Fibroblast of skin of right biceps (primary cell): ENCODE results near the gene FARP1.
A peak's percentile ranks its signal among the peaks of the same experiment; 100 is the strongest.

Experiments
- DNase-seq: peaks from one replicate; pipeline ENCODE4 v3.0.0-alpha.2; 2013

FARP1 gene

DNA sequence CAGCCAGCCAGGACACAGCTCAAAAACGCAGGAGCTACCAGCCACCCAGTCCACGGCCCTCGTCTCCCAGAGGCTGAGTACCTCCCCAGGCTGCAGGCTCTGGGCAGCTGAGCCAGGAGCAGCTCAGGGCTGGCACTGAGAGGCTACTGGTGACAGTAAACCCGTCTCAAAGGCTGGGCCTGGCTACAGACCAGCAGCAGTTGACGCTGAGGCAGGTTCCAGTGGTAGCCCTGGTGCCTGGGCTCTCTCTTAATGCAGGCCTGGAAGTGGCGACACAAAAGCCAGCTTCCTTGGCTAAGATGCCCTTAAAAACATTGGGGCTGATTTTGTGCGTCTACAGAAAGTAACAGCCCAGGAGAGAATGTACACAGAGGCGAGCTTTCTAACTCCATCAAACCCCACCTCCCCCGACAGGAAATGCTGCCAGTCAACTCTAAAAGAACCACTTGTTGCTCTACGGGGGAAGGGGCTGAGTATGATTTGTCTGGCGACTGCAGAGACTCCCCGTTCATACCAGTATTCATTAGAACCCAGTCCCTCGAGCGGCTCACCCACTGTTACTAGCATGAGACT lies 307.7 kb downstream of the FARP1 start:
- peak; percentile 28 for DNase-seq

DNA sequence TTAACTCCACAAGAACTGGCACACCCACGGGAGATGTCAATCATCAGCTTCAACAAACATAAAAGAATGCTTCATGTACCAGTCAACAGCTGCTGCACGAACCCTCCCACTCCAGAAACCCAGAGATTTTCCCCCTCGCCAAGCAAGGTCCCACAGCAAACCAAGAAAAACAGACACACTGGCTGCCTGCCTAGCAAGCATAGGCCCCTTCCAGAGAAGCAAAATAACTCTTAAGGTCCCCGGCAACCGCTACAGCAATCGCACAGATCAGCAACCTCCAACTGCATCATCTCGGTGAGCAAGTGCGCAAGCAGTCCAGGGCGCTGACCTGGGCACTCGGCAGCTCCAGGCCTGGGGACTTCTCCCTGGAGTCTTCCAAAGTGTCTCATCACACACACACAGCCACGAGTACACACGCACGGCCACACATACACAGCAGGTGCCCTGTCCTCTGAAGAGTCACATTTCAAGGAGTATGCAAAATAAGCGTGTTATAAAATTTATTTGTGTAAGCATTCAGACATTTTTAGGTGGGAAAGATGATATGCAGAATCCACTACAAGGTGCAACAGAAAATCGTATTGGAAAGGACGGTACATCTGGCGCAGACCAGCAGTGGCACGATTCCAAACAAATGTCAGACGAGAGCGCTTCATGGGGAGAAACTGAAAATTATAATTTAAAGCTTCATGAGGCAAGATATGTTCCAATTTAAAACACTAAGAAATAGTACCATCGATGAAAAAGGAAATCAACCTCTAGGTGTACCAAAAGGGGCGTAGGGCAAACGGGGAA lies 309.0 kb downstream of the FARP1 start:
- peak; percentile 38 for DNase-seq

DNA sequence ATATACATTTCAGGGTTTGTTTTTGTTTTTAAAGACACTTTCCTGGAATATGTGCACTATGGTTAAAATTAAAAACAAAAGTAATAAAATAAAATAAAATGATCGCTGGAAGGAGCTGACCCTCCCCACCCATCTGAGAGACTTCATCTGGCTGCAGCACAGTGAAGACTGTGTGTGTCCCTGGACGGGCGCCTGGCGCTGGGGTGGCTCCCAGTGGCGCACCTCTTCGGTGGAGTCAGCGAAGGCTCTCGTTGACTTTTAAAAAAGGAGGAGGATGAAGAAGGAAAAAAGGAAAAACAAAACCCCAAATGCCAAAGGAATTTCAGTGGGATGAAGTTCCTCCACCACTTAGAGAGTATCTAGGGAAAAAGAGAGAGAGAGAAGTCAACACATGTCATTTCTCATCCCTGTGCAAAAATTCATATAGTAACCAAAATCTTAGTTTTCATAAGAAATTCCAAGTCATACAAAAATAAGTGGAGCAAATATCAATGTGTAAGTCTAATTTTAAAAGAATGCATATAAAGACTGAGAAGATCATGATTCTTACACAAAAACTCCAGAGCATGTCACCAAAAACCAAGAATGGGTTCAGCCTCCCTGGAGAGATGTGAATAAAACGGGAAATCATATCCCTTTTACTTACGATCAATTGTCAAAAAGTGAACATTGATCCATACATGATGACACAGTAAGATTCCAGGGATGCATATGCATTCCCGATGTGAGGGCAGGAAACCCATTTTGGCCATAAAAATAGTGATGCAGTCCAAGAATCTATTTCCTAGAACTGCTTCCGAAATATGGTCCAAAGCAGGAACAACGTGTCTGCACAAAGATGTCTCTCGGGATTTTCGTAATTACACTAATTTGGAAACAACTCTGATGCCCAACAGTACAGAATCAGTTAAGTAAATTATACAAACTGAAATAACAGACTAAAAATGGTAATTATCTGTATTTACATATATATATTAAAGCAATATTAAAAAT lies 310.3 kb downstream of the FARP1 start:
- peak; percentile 83 for DNase-seq

DNA sequence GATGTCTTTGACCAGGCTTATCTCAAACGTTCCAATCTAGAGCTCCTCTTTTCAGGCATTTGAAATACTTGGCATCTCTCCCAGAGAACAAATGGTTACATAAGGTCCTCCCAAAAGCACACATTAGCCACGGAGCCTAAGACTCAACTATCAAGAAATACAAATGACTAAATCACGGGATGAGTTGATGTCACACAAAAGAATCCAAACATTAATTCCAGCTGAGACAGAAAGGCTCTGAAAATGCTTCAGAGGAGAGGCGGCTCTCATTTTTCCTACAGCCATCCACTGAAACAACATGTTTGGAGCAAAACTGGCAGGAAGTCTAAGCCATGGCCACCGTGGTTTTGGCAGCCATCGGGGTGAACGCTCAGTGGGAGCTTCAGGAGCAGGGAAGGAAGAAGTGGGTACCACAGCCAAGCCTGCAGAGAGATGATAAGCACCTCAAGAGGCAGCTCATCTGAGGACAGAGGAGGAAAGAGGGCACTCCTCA lies 311.5 kb downstream of the FARP1 start:
- peak; percentile 96 for DNase-seq

DNA sequence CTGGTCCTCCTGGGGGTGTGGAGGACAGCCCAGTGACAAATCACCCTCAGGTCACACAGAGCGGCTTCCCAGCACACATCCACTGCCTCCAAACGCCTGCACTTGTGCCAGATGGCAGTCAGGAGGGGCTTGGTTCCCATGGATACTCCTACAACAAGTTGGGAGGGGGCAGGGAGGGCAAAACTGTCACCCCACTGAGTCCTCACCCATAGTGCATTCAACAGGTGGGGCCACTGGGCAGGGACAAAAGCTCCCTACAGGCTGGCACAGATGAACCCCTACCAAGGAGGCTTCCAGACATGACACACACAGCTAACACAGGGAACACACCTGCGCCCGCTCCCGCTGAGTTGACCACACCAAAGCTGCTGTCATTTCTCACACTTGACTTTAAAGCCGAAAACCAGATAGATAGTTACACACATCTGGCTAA lies 313.5 kb downstream of the FARP1 start:
- DNase-seq: no peak

DNA sequence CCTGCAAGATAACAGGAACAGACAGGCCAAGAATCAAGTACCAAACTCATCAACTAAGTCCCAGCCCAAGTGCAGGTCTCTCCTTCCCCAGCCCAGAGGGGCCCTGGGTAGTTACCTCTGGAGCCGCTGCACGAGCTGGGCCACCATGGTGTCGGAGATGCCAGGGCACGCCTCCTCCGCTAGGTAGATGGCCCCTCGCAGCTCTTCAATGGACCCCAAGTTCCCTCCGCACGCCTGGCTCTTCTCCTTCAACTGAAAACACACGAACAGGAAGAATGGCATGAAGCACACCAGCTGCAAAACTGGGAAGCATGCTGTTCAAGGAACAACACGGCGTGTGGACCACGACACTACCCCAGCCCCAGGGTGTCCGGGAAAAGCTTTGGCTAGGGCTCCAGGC lies 314.2 kb downstream of the FARP1 start:
- no peak for DNase-seq

DNA sequence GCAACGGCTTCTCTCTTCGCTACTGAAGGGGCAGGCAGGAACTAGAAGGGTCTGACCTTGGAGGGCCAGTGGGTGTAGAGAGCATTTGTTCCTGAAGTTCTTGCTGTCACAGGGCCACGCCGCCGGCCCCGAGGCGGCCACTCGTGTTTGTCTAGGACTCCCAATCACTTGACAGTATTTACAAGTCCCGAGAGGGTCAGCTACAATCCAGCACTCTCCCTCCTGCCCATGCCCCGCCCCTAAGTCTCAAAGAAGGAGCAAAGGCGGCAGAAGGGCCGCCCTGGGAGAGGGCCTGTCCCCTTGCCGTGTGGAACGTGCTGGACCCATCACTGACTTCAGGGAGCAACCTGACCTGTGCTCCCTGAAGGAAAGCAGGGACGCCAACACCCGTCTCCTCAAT lies 315.5 kb downstream of the FARP1 start:
- no peak for DNase-seq

DNA sequence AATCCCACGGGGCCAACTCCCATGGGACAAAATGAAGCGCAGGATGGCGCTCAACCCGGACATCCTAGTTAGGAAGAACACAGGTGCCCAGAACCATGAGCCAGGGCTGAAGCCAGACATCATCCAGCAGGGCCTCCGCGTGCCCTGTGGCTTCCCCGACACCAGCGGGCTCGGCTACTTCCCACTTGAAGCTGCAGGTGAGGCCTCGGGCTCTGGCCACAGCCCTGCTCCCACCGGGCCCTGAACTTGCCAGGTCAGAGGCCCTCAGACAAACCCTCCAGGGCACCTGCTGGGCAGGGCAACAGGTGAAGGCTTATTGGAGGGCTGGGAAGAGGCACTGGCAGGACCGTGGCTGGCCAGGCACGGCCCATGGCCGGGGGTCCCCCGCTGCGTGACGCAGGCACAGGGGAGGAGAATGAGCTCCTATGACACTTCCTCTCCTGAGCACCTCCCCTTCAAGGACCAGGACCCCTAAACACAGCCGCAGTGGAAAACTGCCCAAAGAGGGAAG lies 316.3 kb downstream of the FARP1 start:
- DNase-seq: no peak

DNA sequence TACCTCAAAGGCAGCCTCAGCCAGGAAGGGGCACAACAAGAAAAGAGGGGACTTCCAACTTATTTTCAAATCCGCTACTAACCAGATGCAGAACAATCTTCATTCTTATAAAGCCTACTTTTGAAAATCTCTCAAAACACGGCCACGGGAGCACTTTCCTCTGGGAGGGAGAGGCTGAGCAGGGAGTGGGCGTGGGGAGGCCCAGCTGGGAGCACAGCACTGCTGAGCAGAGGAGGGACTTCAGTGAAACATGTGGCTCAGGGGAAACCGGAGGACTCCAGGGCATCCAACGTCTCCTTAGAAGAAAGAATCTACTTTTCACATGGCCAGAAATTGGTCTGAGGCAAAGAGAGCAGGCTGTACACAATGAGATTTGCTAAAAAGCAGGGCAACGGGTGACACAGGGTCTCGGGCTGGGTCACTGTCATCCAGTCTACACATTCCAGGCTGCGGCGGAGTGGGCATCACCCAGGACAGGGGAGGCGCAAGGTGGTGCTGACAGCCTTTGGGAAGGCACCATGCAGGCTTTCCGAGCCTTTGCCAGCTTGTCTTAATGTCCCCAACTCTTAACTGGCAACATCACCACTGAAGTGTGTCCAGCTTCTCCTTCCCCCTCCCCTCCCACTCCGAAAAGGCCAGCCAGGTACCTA lies 317.0 kb downstream of the FARP1 start:
- DNase-seq: no peak

DNA sequence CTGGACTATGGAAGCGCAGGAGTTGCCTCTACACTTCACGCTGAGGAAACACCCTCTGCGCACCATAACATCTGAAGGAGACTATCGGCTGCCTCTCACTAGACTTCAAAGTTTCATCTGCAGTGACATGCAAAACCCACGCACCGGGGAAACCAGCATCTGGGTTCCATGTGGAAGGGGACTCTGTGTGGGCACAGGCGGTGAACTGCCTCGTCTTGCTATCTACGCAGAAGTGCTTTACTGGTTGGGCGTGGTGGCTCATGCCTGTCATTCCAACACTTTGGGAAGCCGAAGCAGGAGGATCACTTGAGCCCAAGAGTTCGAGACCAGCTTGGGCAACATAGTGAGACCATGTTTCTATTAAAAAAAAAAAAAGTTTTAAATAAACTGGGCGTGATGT lies 317.6 kb downstream of the FARP1 start:
- no peak for DNase-seq

DNA sequence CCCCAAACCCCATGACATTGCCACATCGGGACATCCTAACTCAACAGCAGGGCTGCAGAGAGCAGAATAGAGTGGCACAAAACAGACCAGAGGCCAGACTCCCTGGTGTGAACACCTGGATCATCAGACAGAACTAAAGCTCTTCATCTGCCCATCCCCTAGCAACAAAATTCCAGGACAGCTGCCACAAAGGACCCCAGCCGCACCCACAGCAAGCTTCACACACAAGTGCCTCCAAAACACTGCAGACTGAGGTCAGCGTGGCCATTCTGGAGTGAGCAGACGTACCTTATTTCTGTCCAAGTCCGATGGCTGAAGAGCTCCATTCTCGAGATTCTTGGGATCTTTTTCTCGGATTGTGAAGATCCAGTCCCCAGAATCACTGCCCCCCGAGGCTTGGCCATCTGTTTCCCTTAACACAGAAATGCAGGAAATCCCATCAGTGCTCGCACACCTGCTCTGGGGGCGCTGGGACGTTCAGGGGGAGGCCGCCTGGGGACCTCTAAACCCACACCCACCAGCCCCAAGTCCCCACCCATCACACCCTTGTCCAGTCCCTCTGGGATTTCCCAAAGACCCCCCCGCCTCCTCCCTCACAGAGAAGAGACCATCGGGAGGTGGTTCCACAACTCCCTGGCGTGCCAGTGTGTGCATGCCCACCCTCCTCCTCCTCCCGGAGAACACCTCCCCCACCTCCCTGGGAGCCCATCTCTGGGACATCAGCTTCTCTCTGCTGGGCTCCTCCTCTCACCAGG lies 318.8 kb downstream of the FARP1 start:
- no peak for DNase-seq

DNA sequence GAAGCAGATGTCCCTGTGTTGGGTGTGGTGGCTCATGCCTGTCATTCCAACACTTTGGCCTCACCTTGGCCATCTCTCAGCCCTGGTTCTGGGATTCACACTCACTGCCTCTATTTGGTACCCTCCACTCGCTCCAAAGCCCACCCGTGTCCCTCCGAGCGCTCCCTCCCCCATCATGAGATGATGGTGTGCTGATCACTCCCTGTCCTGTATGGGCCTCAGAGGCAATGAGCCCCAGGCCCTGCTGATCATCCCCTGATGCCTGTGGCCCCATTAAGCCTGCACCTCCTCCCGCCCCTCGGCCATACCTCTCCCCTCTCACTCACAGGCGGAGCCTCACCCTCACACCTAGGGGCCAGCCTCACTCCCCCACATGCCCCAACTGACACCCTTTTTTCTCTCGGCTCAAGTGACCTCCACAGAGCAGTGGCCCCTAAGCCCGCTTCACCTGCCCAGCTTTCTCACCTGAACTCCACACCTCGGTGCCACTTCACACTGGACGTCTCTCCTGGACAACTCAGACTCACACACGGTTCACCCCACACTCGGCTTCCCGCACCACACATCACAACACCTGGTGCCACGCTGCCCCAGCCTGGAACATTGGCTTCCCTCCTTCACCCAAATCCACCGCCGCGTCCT lies 319.5 kb downstream of the FARP1 start:
- DNase-seq: no peak

DNA sequence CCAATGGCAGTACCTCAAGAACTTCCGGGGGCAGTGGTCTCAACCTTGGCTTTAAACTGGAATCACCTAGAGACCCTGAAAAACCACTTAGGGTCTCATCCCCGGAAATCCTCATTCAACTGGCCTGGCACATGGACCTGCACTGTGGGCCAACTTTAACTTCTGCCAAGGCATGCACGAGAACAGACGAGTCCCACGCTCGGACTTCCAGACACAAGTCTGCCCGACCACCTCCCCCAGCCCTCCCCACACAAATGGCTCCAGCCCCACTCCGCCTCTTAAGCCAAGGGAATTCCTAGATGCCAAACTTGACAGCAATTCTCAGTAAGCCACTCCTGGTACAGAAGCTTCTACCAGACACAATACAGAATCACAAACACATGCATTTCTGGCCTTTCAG lies 320.1 kb downstream of the FARP1 start:
- no peak for DNase-seq

DNA sequence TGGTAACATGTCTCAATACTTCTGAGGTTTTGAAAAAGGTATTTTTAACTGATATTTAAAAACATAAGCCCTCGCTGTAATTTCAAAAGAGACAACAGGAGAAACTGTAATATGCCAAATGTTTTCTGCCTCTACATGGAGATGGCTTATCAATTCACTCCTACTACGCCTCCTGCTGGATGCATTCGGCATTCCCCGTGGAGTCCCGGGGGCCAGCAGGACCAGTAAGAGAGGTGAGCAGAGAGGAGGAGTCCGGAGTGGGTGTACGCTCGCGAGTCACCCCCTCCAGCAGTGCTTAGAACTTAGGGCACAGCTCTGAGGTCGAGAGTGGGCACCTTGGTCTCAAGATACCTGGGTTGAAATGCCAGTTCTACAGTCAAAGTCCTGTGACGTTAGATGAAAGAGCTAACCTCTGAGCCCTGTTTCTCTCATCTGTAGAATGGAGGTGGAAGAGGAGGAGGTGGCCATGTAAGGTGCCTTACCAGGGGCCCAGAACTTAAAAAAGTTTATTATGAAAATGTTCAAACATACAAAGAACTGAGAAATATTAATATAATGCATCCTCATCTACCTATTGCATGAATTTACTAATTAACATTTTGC lies 323.8 kb downstream of the FARP1 start:
- DNase-seq: peak; percentile 53

DNA sequence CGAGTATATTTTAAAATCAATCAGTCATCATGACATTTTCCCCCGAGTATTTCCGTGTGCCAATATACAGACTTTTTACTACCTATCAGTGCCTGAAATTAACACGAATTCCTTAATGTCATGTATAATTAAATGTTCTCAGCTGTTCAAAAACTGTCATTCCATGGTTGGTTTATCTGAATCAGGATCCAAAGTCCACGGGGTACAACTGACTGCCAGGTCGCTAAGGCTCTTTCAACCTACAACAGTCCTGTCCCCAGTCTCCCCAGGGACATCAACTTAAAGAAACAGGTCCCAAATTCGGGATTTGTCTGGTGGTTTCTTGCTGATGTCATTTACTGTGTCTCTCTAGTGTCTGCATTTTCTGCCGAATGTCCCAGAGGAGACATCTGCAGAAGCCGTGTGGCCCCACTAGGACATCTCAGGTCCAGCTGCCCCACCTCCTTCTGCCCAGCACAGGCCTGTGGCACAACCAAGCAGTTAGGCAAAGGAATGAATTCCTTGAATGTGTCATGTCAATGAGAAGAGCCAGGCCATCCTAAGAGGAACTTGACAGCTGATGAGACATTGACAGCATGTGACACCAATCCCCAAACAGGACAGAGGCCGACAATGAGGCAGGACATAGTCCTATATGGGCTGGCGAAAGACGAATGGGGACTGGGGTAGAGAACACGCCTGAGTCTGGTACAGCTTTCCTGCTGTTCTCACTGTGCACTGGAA lies 324.5 kb downstream of the FARP1 start:
- no peak for DNase-seq

DNA sequence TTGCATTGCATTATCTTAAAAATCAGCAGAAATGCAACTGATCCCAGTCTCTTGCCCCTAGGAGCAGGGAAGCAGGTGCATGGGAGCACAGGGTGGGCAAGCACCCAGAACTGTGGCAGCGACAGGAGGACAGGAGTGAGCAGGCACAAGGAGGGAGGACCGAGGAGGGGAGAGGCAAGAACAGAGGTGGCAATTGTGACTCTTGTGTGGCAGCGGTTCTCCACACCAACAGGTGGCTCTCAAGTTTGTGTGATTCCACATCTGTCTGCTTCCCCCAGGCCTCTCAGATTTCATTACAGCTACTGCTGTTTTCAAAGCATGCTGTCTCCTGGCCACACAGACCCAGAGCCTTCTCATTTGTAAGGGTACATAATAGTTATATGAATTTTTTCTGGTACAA lies 325.5 kb downstream of the FARP1 start:
- no peak for DNase-seq

DNA sequence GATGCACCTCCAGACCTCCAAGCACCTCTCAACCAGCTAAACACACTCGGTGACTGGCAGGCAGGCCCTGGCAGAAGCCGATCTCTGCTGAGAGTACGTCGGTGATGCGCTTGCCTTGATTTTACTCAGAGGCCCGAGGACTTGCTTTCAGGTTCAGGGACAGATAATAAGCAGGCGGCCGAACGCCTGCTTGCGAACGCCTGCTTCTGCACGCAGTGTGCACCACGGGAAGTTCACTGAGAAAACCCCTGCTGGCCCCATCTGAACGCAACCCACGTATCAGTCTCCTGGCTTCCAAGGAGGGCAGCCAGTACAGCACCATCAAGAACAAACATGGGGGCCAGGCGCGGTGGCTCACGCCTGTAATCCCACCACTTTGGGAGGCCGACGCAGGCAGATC lies 326.0 kb downstream of the FARP1 start:
- DNase-seq: no peak

DNA sequence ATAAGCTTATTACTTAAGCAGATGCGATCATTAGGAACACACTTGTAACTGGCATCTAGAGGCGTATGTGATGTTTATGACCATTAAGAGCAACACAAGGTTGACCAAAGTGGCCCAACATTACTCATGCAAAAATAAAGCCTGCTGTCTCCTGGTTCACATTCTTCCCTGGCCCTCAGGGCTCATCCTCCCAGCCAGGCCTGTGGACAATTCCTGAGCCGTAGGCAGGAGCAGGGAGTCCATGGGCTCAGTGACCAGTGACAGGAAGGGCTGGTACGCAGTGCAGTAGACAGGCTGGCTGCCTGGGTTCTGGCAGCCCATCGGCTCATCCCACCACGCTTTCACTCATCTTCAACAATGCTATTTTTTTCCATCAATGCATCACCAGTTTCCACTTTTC lies 328.0 kb downstream of the FARP1 start:
- no peak for DNase-seq

DNA sequence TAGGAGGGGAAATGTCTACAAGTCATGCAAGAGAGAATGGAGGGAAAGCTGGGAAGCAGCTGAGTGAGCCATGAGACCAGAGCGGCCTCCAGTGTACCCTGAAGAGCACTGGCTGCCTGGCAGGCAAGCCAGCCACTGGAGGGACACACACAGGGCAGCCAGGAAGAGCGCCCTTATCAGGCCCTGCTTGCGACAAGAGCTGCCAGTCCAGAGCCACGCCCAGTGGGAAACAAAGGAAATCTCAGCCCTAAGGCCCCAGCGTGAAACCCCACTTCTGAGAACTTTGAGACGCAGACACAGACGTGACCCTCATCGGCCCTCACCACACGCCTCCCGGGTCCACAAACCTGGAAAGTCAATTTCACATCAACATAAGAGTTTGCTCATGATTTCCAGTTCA lies 329.0 kb downstream of the FARP1 start:
- no peak for DNase-seq

DNA sequence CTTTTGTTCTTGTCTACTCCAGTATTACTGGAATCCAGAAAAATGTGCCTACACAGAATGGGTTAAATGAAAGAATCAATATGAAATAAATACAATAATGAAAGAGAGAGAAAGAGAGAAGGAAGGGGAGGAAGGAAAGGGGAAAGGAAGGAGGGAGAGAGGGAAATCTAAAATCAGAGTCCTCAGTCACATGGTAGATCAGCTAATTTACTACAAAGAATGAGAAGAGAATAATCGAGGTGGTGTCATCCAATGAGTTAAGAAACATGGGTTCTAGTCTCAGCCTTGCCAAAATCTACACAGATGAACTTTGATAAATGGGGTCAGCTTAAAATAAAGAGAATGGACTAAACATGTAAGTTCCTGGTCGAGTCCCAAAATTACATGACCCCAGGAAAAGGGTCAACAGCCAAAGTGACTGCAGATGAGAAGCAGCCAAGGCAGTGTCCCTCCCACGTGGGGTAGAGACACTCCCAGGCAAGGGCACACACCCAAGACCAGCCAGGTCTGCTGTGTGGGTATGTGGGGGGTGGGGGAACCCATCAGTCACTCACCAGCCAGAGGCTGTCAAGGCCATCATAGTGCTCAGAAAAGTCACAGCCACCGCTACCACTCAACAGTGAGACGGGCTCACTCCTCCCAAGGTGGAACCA lies 330.4 kb downstream of the FARP1 start:
- no peak for DNase-seq
